H1 (cell line): ENCODE data around the gene FOSB. TPM values are rescaled to one million over a fixed set of nuclear protein-coding genes. Genes with fewer than 3 reads are reported as not detected.

Experiments used
- CTCF ChIA-PET: fragments of 300-600 bp; sonication (Branson Sonifier 250); formaldehyde crosslinking; loops from one replicate; lab custom pipeline; 2021; ENCODE audit not compliant: partially characterized antibody; lab: Charles Lee
- POLR2A ChIA-PET: fragments of 300-600 bp; sonication (Branson Sonifier 250); formaldehyde crosslinking; loops from one replicate; lab custom pipeline; 2021; ENCODE audit warnings: inconsistent platforms; ENCODE audit not compliant: partially characterized antibody; lab: Charles Lee
- DNase-seq, 2 experiments: peaks; one replicate each; pipeline versions ENCODE4 v3.0.0 to v3.0.0-alpha.2; 2010 to 2022; ENCODE audit warnings: low spot score in 2 of 2, low read depth in 1 of 2, mixed read lengths in 1 of 2
- FAIRE-seq: peaks from 2 replicates; lab custom pipeline; 2011; peaks lifted over from hg19 to GRCh38; lab: Jason Lieb, UNC
- H2AFZ ChIP-seq: 2 replicates; pipeline ENCODE4 v1.8.1; 2012; ENCODE audit warnings: low read length, inconsistent platforms
- H2AK5ac ChIP-seq: 2 replicates; pipeline ENCODE4 v1.6.1; 2013; ENCODE audit warnings: low read depth, low read length
- H2BK120ac ChIP-seq: replicated peaks from 2 replicates; pipeline ENCODE3; 2013; ENCODE audit warnings: low read depth, low read length, inconsistent platforms
- H2BK12ac ChIP-seq: 2 replicates; pipeline ENCODE4 v1.6.1; 2013; ENCODE audit warnings: low read depth, low read length
- H2BK15ac ChIP-seq: 2 replicates; pipeline ENCODE4 v1.6.1; 2013; ENCODE audit warnings: low read length
- H2BK20ac ChIP-seq: 2 replicates; pipeline ENCODE4 v1.6.1; 2013; ENCODE audit warnings: low read length
- H2BK5ac ChIP-seq: 2 replicates; pipeline ENCODE4 v1.6.1; 2013; ENCODE audit warnings: low read depth, low read length
- H3K14ac ChIP-seq: 2 replicates; pipeline ENCODE4 v1.6.1; 2013; ENCODE audit warnings: inconsistent platforms; ENCODE audit not compliant: insufficient read length
- H3K18ac ChIP-seq: 2 replicates; pipeline ENCODE4 v1.6.1; 2013; ENCODE audit warnings: low read length; ENCODE audit errors: extremely low read depth
- H3K23ac ChIP-seq: 2 replicates; pipeline ENCODE4 v1.6.1; 2013; ENCODE audit warnings: inconsistent platforms; ENCODE audit not compliant: insufficient read length
- H3K23me2 ChIP-seq: 2 replicates; pipeline ENCODE4 v1.6.1; 2013; ENCODE audit warnings: low read depth, low read length
- H3K27ac ChIP-seq: 2 replicates; pipeline ENCODE4 v1.6.1; 2011; ENCODE audit warnings: low read depth, low read length, inconsistent platforms
- H3K27me3 ChIP-seq, 4 experiments: replicated peaks in 1 of 4; 1 replicate in 1 of 4; 2 replicates in 3 of 4; pipeline versions ENCODE4 v1.6.1 to v1.8.1; 2011 to 2013; ENCODE audit warnings: low read length in 3 of 4, mild to moderate bottlenecking in 3 of 4, inconsistent platforms in 2 of 4, mixed read lengths in 2 of 4, moderate library complexity in 1 of 4; ENCODE audit not compliant: control insufficient read depth in 3 of 4, insufficient read depth in 3 of 4; ENCODE audit errors: extremely low read depth in 1 of 4
- H3K36me3 ChIP-seq, 4 experiments: 2 replicates each; pipeline versions ENCODE4 v1.6.1 to v1.8.1; 2011 to 2013; ENCODE audit warnings: mild to moderate bottlenecking in 4 of 4, low read length in 3 of 4, moderate library complexity in 2 of 4, control low read depth in 1 of 4, inconsistent platforms in 1 of 4; ENCODE audit not compliant: insufficient read depth in 4 of 4, control insufficient read depth in 2 of 4
- H3K4ac ChIP-seq: replicated peaks from 2 replicates; pipeline ENCODE3; 2013; ENCODE audit warnings: low read length, low read depth, mixed read lengths, inconsistent platforms; ENCODE audit not compliant: insufficient read length
- H3K4me1 ChIP-seq, 4 experiments: replicated peaks in 1 of 4; 1 replicate in 1 of 4; 2 replicates in 3 of 4; pipeline versions ENCODE4 v1.6.1 to v1.8.1; 2011 to 2013; ENCODE audit warnings: low read length in 3 of 4, inconsistent platforms in 2 of 4, mixed read lengths in 1 of 4; ENCODE audit not compliant: insufficient read depth in 4 of 4, control insufficient read depth in 3 of 4
- H3K4me2 ChIP-seq, 2 experiments: 2 replicates each; pipeline versions ENCODE4 v1.6.1 to v1.8.1; 2011 to 2013; ENCODE audit warnings: low read depth in 2 of 2, low read length in 2 of 2, control low read depth in 1 of 2, inconsistent platforms in 1 of 2, mild to moderate bottlenecking in 1 of 2; ENCODE audit not compliant: insufficient read depth in 1 of 2
- H3K4me3 ChIP-seq, 4 experiments: fragments of 200-600, 300-600 bp in 1 of 4; sonication (generic), shearing (Covaris generic), sonication (Bioruptor Twin) in 1 of 4; 2 replicates each; pipeline versions ENCODE4 v1.5.1 to v1.8.1; 2011 to 2016; ENCODE audit warnings: low read length in 4 of 4, low read depth in 3 of 4, control low read depth in 2 of 4, inconsistent platforms in 2 of 4, mild to moderate bottlenecking in 2 of 4, mixed read lengths in 1 of 4, moderate library complexity in 1 of 4; ENCODE audit not compliant: insufficient read depth in 2 of 4; ENCODE audit errors: extremely low read depth in 1 of 4
- H3K56ac ChIP-seq: replicated peaks from 2 replicates; pipeline ENCODE3; 2013; ENCODE audit warnings: low read depth, mild to moderate bottlenecking, mixed read lengths, low read length, inconsistent platforms; ENCODE audit not compliant: insufficient read length
- H3K79me1 ChIP-seq: 2 replicates; pipeline ENCODE4 v1.6.1; 2013; ENCODE audit warnings: low read depth, low read length, control low read depth
- H3K79me2 ChIP-seq, 2 experiments: 2 replicates each; pipeline versions ENCODE4 v1.6.1 to v1.8.1; 2012 to 2013; ENCODE audit warnings: low read length in 2 of 2, mild to moderate bottlenecking in 2 of 2, inconsistent platforms in 1 of 2; ENCODE audit not compliant: insufficient read depth in 2 of 2, control insufficient read depth in 1 of 2
- H3K9ac ChIP-seq, 4 experiments: replicated peaks in 1 of 4; 1 replicate in 1 of 4; 2 replicates in 3 of 4; pipeline versions ENCODE4 v1.6.1 to v1.8.1; 2011 to 2013; ENCODE audit warnings: low read depth in 3 of 4, low read length in 3 of 4, control low read depth in 2 of 4, mild to moderate bottlenecking in 2 of 4, moderate library complexity in 2 of 4, inconsistent platforms in 1 of 4; ENCODE audit errors: extremely low read depth in 1 of 4
- H3K9me3 ChIP-seq, 2 experiments: 2 replicates each; pipeline versions ENCODE4 v1.6.1 to v1.8.1; 2012 to 2013; ENCODE audit warnings: mild to moderate bottlenecking in 2 of 2, moderate library complexity in 2 of 2, control low read depth in 1 of 2, inconsistent platforms in 1 of 2, low read depth in 1 of 2, low read length in 1 of 2, mixed read lengths in 1 of 2; ENCODE audit not compliant: insufficient read depth in 2 of 2
- H4K20me1 ChIP-seq, 2 experiments: replicated peaks in 1 of 2; 2 replicates each; pipeline versions ENCODE3 to v1.8.1; 2011 to 2013; ENCODE audit warnings: inconsistent platforms in 2 of 2, low read length in 2 of 2, mild to moderate bottlenecking in 1 of 2; ENCODE audit not compliant: insufficient read depth in 2 of 2, control insufficient read depth in 1 of 2
- H4K5ac ChIP-seq: 2 replicates; pipeline ENCODE4 v1.6.1; 2013; ENCODE audit warnings: low read length, low read depth, mixed read lengths, inconsistent platforms; ENCODE audit not compliant: insufficient read length
- H4K8ac ChIP-seq: 2 replicates; pipeline ENCODE4 v1.8.0; 2013; ENCODE audit warnings: mild to moderate bottlenecking, moderate library complexity, low read length, inconsistent platforms; ENCODE audit not compliant: insufficient read depth; ENCODE audit errors: extremely low read depth
- H4K91ac ChIP-seq: replicated peaks from 2 replicates; pipeline ENCODE3; 2013; ENCODE audit warnings: low read length, mixed read lengths, inconsistent platforms; ENCODE audit not compliant: insufficient read length
- CHD1 ChIP-seq: IDR thresholded peaks from 2 replicates; pipeline ENCODE4 v1.6.1; 2012; ENCODE audit warnings: low read depth, low read length, improper control_type of control experiment
- HDAC2 ChIP-seq, 2 experiments: fragments of 300-600 bp in 1 of 2; sonication (generic) in 1 of 2; IDR thresholded peaks; 2 replicates each; pipeline ENCODE4 v1.6.1; 2011 to 2012; ENCODE audit warnings: low read depth in 2 of 2, low read length in 2 of 2, mild to moderate bottlenecking in 2 of 2, moderate library complexity in 2 of 2, borderline replicate concordance in 1 of 2, inconsistent platforms in 1 of 2
- JUND ChIP-seq: IDR thresholded peaks from 2 replicates; pipeline ENCODE4 v1.6.1; 2011; ENCODE audit warnings: mild to moderate bottlenecking, improper control_type of control experiment, low read length
- RBBP5 ChIP-seq: IDR thresholded peaks from 2 replicates; pipeline ENCODE4 v1.7.1; 2012; ENCODE audit warnings: low read depth, mild to moderate bottlenecking, inconsistent platforms, low read length, moderate library complexity, borderline replicate concordance
- TCF12 ChIP-seq: IDR thresholded peaks from 2 replicates; pipeline ENCODE4 v1.6.1; 2011; ENCODE audit warnings: low read depth, mild to moderate bottlenecking, low read length
- ZNF274 ChIP-seq: IDR thresholded peaks from 2 replicates; pipeline ENCODE4 v1.7.0; 2012; ENCODE audit warnings: low read length, borderline replicate concordance; ENCODE audit errors: extremely low read depth
- WGBS, 2 experiments: shearing (Covaris generic) in 1 of 2; methylation state at CpG; one replicate each; pipeline versions ENCODE4 v1.1.6 to v1.1.7; 2013 to 2015; ENCODE audit warnings: low lambda C conversion rate in 2 of 2, mixed read lengths in 2 of 2, inconsistent platforms in 1 of 2, low coverage in 1 of 2, missing lambda C conversion rate in 1 of 2; ENCODE audit not compliant: insufficient replicate concordance in 2 of 2, insufficient coverage in 1 of 2, insufficient read length in 1 of 2; ENCODE audit errors: extremely low coverage in 1 of 2, missing lambda C conversion rate in 1 of 2; 5-methylcytosine and 5-hydroxymethylcytosine counted together
- polyA plus RNA-seq, 7 experiments: library from polyadenylated mRNA; depleted of rRNA in 3 of 7; stranded (reverse) in 5 of 7; unstranded in 2 of 7; fragments of >200 nt in 5 of 7; fragments of 200-250 nt in 2 of 7; gene quantifications; 1 replicate in 5 of 7; 2 replicates in 1 of 7; 4 replicates in 1 of 7; pipeline versions ENCODE4 v1.2.1 to v1.2.3, GENCODE V29; 2011 to 2013; ENCODE audit warnings: missing spikeins in 2 of 7, mixed read lengths in 2 of 7
- total RNA-seq: library from RNA; stranded (reverse); fragmentation: NEBNext Ultra II Directional; extraction: Animal tissue kit (Norgen Biotek cat#: 25700); gene quantifications from 2 replicates; pipeline ENCODE4 v1.2.1, GENCODE V29; 2021
- TF ChIP-seq, protein P1 (sequence below): IDR thresholded peaks from 2 replicates; pipeline ENCODE4 v1.6.1; 2012; ENCODE audit warnings: low read length, inconsistent platforms

Gene FOSB
- total and polyA plus RNA-seq, 2 of the 8 experiments (the other 6 are each of a cell fraction or from before 2014, with no cell fraction given): 0.44 to 2.7 TPM

DNA sequence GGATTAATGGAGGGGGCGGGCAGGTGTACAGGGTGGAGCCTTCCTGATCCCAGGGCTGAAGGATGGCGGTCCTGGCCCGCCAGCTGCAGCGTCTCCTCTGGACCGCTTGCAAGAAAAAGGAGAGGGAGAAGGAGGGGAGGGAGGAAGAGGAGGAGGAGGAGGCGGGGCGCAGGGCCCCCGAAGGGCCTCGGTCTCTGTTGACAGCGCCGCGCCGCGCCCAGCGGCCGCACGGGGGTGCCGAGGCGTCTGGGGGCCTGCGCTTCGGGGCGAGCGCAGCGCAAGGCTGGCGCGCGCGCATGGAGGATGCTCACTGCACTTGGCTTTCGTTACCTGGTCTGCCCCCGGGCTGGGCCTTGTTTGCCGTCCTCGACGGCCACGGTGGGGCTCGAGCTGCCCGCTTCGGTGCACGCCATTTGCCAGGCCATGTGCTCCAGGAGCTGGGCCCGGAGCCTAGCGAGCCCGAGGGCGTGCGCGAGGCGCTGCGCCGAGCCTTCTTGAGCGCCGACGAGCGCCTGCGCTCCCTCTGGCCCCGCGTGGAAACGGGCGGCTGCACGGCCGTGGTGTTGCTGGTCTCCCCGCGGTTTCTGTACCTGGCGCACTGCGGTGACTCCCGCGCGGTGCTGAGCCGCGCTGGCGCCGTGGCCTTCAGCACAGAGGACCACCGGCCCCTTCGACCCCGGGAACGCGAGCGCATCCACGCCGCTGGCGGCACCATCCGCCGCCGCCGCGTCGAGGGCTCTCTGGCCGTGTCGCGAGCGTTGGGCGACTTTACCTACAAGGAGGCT, 30.8 kb downstream of the FOSB start, which contains the start of gene PPM1N:
Gene PPM1N (plus strand): TSS at position 33 of the 785 bp plus-strand sequence. CDS start 30 bp downstream, at position 63.
- H3K79me2 ChIP-seq: no peaks in the 10 kb centered on the region
- H3K27ac ChIP-seq: no peak within 1 kb of the TSS
- H3K23ac ChIP-seq: no peak within 1 kb of the TSS
- H3K36me3 ChIP-seq: peaks cover 0 to 2% (median 0%) of the 10 kb centered on the region in 4 experiments; a peak in 1 of 8 replicates
- peak within 1 kb of the TSS; percentile 4; the same call in 1 of the 2 replicates for H2BK5ac ChIP-seq
- H3K79me1 ChIP-seq: no peaks in the 10 kb centered on the region
- no peak within 1 kb of the TSS for H2BK20ac ChIP-seq
- H4K91ac ChIP-seq: peak within 1 kb of the TSS; percentile 66
- peaks cover 22% of the 10 kb centered on the region; the same call in 1 of the 2 replicates for H3K23me2 ChIP-seq
- FAIRE-seq: no peak
- no peak within 1 kb of the TSS for H4K5ac ChIP-seq
- peak within 1 kb of the TSS; percentile 81; the same call in 1 of the 2 replicates for H2BK12ac ChIP-seq
- H4K20me1 ChIP-seq: peaks cover 0 to 10% of the 10 kb centered on the region in 2 experiments
- peaks cover 10 to 22% (median 19%) of the 10 kb centered on the region in 4 experiments; a peak in 6 of 7 replicates for H3K4me1 ChIP-seq
- no peak within 1 kb of the TSS for H2AFZ ChIP-seq
- H3K27me3 ChIP-seq: peaks cover 0 to 10% (median 4%) of the 10 kb centered on the region in 4 experiments; a peak in 3 of 7 replicates
- ChIA-PET POLR2A (interaction anchor here (0.8 to 2.6 kb wide), 13 partner anchors 9 to 143 kb away, joined by 3 to 20 read pairs (median 5); partner anchors contain the start of genes FOSB and VASP), CTCF (interaction anchor here (0.9 to 2.6 kb wide), 15 partner anchors 13 to 182 kb away, joined by 3 to 13 read pairs (median 4); no protein-coding TSS in a partner anchor)
- WGBS, 2 experiments: 2% methylated on average over 77 of the region's 89 CpGs; no CpG with 5 or more reads in 1 of the 2 experiments
- H3K14ac ChIP-seq: no peak within 1 kb of the TSS
- H2BK120ac ChIP-seq: no peak within 1 kb of the TSS
- peak within 1 kb of the TSS; percentile 95 for H3K18ac ChIP-seq
- peak within 1 kb of the TSS; percentile 46 to 59 (median 52) for H3K4me3 ChIP-seq
- peak within 1 kb of the TSS; percentile 12 for H3K56ac ChIP-seq
- peak within 1 kb of the TSS; percentile 46; the same call in 1 of the 2 replicates for H2BK15ac ChIP-seq
- peak in 1 of 2 experiments; percentile 85 for DNase-seq
- H4K8ac ChIP-seq: peak within 1 kb of the TSS; percentile 92
- no peak within 1 kb of the TSS for H3K4ac ChIP-seq
- H2AK5ac ChIP-seq: no peak within 1 kb of the TSS
- H3K9me3 ChIP-seq: no peaks in the 10 kb centered on the region
- peak within 1 kb of the TSS in 3 of 4 experiments; percentile 8 to 28 (median 26); a peak in 5 of 7 replicates for H3K9ac ChIP-seq
- peak within 1 kb of the TSS; percentile 76 to 97 for H3K4me2 ChIP-seq
- TF ChIP-seq RBBP5 (no peak; the same call in 1 of the 2 replicates), TCF12 (no peak), HDAC2 (IDR thresholded peaks at IDR 0.05; ENCODE audit: borderline replicate concordance in 1 of 2, low read depth in 2 of 2, low read length in 2 of 2) (peak in 1 of 2 experiments; percentile 45; a peak in 1 of 4 replicates), CHD1 (no peak), JUND (no peak), ZNF274 (no peak)
- TF ChIP-seq, protein P1, sequence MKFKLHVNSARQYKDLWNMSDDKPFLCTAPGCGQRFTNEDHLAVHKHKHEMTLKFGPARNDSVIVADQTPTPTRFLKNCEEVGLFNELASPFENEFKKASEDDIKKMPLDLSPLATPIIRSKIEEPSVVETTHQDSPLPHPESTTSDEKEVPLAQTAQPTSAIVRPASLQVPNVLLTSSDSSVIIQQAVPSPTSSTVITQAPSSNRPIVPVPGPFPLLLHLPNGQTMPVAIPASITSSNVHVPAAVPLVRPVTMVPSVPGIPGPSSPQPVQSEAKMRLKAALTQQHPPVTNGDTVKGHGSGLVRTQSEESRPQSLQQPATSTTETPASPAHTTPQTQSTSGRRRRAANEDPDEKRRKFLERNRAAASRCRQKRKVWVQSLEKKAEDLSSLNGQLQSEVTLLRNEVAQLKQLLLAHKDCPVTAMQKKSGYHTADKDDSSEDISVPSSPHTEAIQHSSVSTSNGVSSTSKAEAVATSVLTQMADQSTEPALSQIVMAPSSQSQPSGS: no peak
